Activated CD4-positive, alpha-beta T cell treated with anti-CD3 and anti-CD28 coated beads for 4 hours (primary cell): ENCODE measurements around the gene VEPH1.

Experiments
- DNase-seq, 2 donors: peaks; one replicate each; pipeline ENCODE4 v3.0.0-alpha.2; 2020

Gene VEPH1

DNA sequence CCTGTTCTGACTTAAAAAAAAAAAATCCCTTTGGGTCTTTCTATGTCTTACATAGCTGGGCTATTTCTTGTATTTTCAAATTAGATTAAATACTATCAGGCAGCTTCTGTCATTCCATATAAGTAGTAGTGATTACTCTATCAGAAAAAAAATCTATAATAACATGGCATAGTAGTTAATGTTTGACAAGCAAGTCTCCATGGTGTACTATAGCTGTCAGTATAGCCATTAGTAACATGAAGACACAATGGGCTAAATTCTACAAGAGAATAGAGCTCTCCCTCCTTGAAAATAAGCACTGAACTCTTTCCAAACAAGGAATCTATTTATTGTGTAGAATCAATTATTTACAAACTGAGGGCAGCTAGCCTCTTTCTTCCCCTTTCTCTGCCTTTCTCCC lies 19.4 kb upstream of the VEPH1 start:
- DNase-seq: no peak

DNA sequence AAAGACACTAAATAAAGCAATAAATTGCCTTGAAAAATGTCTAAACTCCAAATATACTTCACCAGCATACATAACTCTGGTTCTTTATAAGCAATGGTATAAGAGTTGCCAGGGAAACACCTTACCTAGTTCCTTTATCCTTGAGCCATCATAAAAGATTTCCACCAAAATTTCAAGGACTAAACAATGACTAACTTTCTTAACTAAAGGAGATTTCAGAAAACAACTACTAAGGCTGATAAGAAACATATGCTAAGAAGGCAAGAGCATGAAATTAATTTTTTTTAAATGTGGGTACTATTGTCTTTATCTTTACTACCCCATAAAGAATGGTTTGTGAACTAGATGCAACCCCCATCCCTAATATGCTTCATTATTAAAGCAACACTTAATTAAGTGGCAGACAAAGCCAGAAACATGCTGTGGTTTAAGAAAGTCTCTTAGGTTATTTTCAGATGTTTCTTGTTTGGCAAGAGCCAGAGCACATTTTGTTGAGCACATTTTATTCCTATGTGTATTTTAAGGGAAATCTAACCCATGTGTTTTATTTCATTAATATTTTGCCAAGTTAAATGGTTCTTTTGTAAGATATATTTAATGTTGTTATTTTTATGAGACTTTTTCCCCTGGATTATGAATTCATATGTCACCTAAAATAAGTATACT lies 17.4 kb upstream of the VEPH1 start:
- no peak for DNase-seq

DNA sequence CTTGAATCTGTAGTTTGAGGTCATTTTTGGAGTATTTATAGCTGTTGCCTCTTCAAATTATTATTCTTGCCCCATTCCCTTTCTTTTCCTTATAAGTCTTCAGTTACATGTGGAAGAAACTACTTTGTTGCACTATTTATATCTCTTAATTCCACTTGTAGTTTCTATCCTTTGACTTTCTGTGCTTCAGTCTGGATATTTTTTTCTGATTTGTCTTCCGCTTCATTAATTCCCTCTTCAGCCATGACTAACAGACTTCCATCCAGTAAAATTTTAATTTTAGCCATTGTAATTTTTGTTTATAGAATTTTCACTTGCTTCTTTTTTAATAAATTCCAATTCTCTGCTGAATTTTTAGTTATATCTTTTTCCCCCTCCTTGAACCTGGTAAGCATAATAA lies 15.7 kb upstream of the VEPH1 start:
- DNase-seq: no peak

DNA sequence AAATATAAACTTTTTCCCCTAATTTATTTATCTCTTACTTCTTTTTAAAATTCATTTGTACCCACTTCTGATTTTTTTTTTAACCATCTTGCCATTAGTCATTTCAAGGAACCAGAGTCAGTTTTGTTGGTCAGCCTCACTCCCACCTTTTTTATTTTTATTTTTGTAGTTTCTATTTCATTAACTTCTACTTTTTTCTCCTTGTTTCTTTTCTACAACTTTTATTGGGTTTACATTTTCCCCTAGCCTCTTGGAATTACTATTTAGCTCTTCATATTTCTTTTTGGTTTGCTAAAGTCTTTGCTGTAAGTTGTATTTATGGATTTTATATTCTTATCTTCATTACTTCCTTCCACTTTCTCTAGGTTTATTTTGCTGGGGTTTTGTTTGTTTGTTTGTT lies 13.7 kb upstream of the VEPH1 start:
- no peak for DNase-seq

DNA sequence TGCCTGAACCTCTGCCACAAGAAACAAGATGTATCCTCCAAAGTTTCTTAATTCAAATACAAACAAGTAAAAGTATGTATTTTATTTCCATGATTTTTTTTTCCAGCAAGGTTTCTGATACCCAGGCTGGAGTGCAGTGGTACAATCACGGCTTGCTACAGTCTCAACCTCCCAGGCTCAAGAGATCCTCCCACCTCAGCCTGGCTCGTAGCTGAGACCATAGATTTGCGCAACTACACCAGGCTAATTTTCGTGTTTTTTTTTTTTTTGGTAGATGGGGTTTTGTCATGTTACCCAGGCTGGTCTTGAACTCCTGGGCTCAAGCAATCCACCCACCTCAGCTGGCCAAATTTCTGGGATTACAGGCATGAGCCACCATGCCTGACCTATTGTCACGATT lies 12.2 kb upstream of the VEPH1 start:
- DNase-seq: no peak

DNA sequence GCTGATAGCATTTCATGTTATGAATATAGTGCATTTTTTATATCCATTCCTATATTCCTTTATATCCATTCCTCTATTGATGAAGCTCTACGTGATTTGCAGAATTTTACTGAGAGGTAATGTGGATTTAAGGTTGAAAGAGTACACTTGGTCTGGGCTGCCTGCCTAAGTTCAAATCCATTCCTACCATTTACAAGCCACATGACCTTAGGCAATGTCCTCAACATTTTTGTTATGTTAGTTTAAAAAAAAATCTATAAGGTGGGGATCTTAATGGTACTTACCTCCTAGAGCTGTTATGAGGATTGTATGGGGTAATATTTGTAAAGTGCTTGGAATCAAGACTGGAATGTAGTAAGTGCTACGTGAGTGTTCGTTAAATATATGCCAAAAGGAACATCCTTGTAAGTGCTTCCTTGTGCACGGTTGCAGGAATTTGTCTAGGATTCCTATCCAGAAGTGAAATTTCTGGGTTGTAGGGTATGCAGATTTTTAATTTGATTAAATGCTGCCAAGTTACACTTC lies 11.2 kb upstream of the VEPH1 start:
- no peak for DNase-seq

DNA sequence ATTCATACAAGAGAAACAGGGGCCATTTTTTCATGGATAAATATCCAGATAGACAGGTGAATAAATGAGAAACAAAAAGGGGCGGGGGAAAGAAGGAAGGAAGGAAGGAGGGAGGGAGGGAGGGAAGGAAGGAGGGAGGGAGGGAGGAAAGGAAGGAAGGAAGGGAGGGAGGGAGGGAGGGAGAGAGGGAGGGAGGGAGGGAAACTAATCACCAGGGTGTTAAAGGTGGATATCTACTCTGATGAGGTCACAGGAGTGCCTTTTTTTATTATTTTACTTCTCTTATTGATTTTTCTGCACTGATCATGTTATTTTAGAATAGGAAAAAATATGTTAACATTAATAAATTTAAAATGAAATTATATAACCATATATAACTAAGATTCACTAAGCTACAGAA lies 10.4 kb upstream of the VEPH1 start:
- DNase-seq: no peak

DNA sequence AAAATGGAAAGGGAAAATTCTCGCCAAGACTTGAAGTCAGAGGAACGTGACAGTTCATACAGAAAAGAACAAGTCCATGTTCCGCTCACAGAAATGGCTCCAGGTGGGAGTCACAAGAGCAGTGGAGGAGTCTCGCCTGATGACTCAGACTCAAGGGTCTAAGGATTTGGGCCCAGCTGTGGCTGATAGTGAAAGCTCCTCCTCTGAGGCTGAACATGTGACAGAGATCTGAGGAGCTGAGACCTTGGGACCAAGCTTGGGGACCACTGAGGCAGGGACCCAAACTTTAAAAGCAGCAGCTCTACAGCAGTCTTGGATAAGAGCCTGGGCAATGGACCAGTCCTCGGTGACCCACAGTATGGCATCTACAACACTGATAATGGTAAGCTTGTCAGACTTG lies 9.3 kb upstream of the VEPH1 start:
- DNase-seq: no peak

DNA sequence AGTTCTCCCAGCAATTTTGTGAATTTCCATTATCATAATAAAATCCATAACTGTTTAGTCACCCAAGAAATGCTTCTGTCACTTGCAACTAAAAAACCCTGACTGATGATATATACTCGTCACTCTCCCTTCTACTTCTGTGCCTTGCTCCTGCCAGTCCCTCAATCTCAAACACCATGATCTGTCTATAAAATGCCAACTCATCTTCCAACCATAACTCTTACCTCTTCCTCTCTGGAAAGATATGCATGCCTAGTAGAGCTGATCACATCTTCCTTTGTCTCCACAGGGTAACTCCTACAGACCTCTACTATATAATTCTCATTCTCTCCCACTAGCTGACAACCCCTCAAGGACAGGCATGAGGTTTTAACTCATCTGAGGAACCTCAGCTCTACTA lies 5.2 kb upstream of the VEPH1 start:
- DNase-seq: no peak

DNA sequence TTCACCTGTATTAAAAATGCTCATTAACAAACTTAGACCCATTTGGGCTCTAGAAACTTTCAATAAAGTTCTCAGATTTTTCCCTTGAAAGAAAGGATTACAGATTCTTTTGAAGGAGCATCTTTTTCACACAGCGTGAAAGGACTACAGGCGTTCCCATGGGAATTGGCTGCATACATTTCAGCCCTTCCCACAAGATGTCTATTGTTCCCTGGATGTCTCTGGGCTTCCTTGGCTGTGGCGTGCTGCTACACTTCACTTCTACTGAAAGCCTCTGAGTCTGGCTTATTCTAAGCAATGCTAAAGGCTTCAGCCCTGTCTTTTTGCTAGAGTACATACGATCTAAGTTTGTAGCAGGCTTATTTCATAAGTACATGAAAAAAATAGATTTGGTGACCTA lies 1.4 kb downstream of the VEPH1 start:
- no peak for DNase-seq

DNA sequence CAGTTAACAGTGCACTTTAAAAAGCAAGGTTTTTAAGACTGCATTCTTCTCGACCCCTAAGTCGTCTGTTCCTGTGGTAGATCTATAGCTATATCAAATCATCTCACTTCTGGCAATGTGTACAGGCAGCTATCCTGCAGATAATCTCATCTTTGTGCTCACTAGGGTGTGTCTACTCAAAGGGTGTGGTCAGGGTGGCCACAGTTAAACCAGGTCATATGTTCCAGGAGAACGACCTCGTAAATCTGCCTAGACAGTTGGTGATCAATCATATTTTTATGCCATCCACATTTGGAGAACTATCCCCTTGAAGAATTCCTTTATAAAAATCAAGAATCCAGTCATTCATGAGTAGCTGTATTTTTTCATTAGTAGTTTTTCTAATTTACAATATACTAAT lies 3.0 kb downstream of the VEPH1 start:
- DNase-seq: no peak

DNA sequence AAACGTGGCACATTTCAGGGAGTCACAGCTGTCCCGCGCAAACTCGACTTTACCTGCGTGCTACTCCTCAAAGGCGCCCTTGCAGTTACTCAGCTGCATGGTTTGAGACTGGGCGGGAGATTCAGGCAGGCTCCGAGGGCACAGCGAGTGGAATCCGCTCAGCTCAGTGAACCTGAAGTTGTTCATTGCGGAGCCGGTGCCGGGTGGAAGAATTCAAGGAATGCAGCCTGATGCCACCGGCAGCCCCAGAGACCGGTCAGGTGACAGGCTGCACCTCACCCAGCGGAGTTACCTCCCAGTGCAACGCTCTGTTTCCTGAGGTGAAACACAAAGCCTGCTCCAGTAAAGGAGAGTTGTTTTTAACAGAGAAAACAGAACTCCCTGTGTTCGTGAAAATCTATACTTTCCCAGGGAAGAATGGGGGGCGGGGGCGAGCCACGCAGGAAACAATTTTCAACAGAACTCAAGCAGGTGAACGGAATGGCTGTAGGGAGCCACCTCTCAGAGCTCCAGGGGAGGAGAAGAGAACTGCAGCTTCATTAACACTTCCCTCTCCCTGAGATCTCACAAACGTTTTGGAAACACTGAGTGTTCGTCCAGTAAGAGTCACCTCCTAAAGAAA lies 3.8 kb downstream of the VEPH1 start:
- DNase-seq: no peak

DNA sequence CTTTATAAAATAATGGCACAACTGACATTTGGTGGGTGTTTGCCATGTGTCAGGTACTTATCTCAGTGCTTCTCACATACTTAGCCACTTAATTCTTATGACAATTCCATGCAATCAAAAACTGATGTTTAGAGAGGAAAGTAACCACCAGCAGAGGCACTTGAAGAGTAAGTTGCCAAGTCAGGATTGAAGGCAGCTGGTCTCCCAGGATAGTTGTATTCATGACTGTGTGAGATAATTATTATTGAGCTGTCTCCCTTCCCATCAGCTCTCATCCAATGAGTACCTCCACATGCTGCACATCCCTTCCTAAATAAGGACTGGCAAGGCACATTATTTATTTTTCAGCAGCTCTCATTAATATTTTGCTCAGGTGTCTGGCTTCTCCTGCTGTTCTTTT lies 4.8 kb downstream of the VEPH1 start:
- no peak for DNase-seq

DNA sequence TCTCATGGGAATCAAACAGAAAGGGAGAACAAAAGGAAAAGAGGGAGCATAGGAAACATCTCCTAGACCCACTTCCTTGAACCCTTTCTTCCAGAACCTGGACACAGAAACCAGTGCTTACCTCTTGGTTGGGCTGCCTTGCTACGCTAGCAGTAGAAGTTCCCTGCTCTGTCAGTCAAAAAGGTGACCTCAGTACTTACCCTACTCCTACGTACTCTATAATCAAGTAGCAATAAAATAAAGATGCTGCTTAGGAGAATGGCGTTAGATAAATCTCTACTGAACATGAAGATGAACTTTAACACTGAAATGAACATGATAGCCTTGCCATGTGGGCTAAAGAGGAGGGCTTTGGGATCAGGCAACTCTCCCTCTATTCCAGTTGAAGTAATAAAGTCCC lies 7.4 kb downstream of the VEPH1 start:
- no peak for DNase-seq

DNA sequence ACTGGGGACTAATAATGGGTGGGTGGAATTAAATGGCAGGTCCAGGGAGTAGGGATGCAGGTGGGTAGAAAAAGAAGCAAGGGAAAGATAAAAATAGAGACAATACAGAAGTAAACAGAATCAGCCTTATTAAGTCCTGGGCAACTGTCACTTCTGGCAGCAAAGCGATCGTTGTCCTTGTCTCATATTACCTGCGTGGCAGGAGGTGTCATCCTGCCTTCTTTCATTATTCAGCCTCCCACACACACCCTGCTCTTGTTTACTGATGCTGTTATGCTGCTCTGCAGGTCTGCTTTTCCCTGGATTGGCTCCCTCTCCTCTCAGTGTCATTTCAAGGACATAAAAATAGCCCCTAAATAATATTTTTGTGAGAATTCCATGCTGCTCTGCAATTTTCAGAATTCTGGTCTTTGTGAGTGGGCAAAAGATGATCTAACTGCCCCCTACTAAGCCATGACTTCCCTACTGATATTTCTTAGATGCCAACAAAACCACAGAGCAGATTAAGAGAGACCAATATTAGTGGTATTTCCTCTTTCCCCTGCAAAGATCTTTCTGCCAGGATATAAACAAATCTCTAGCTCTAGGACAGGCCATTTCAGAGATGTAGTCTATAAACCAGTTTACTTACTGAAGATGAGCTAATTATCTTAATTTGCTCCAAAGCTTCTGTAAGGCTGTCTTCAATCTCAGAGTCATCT lies 8.5 kb downstream of the VEPH1 start:
- no peak for DNase-seq

DNA sequence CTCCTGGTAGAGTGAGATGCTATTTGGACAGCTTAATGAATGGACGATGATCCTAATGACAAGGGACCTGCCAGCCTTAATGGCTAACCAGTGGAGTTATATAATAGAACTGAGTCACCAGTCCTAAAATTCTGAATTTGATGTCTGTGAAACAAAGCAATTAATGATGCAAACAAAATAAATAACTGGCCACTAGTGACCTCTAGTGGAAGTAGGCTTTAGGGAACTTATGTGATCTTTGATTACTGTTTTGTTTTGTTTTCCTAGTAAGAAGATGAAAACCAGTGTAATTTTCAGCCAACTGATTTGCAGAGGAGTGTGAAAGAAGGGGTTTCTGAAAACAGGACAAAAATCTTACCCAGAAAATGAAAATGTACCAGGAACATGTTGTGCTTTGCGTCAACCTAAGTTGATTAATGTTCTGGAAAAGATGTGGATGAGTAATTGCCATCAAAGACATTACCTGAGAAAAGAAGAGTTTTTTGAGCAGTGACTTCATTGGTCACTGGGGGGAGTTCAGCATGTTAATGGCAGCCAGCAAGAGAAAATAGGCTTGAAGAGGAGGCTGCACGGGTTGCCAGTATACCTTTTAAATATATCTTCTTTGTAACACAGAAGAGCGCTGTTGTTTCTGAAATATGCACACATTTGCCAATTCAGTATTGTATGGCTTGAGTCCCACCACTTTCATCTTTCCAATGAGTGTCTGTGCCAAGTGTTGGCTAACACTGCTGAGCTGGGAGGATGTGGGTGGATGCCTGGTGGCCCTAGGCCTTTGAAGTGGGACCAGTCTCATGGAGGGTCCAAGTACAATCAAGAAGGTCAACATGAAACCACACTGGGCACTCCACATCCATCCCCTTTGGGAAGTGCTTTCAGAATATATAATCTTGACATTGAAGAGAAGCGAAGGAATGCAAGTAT lies 9.3 kb downstream of the VEPH1 start:
- DNase-seq: no peak

DNA sequence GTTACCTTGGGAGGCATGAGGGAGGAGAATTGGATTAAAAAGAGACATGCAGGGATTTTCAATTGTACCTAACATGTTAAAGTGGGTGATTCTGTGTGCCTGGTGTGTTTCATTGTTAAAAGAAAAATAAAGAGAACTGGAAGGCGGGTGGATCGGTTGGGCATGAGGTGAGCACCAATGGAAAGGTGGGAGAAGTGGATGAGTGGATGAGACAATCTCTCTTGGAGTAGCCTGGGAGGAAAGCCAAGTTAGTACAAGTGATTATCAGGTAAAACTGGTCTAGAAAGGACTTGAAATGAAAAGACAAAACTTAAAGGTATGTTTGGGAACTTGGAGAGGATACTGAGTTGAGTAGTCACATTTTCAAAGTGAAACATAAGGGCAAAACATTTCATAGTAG lies 12.1 kb downstream of the VEPH1 start:
- no peak for DNase-seq

DNA sequence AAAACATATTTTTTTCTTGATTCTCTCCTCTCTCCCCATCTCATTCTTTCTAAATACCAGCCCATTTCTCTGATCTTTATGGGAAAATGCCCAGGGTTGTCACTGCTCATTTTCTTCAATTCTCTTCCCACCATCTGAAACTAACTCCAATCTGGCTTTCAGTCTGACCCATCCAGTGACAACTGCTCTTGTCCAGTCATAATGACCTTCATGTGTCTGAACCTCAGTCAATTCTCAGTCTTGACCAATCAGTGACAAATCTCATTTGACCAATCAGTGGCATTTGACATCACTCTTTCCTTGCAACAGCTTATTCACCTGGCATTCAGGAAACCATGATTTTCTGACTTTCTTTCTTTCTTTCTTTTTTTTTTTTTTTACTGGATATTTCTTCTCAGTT lies 15.1 kb downstream of the VEPH1 start:
- DNase-seq: no peak

DNA sequence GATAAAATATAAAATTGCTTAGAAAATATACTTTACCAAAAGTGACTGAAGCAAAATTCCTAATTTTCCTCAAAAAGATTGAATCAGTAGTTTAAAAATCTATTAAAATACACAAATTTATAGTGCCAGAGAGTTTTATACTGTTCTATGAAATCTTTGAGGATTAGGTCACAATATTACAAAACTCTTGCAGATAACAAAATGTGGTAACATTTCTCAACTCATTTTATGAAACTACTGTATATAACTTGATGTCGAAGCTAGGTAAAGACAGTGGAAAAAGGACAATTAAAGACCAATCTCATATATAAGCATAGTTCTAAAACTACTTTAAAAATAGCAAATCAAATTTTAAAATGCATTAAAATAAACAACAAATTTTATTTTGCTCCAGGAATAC lies 15.9 kb downstream of the VEPH1 start:
- DNase-seq: no peak

DNA sequence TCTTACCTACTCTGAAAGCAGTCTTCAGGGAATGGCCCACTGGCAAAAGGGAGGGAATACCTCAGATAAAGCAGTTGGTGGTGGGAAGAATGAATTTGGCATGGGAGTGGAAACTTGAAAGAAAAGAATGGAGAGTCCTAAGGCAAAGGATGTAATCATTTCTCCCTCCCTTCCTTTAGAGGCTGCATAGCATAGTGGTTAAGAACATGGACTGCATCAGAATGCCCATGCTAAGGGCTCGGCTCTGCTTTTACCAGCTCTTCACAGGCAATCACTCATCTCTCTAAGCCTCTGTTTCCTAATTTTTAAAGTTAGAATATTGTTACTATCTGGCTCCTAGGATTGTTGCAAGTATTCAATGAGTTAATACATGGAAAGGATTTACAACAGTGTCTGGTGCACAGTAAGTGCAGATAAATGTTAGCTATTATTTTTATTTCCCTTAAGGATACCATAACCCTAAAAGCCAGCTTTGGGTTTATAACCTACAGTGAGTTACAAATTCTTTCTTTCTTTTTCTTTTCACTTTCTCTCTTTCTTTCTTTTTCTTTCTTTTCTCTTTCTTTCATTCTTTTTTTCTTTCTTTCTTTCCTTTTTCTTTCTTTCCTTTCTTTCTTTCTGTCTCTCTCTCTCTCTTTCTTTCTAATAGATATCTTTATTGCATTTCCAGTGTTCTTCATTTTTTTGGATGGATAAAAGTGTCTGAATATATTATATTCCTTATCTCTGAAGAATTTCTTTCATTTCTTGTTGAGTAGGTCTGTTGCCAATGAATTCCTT lies 23.6 kb downstream of the VEPH1 start:
- no peak for DNase-seq

DNA sequence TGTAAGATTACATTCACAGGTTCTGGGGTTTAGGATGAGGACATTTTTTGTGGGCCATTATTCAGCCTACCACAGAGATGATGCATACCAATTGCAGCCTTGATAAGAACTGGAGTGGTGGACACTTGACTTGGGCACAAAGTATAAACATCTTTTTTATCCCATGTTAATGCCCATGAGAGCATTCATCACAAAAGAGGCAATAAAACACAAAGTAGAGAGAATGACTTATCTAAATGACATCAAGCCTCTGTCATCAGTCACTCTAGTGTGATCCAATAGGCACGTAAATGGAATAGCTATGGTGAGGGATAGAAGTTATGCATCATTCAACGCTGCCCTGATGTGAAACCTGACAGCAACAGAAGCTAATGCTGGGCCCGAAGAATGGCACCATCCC lies 25.8 kb downstream of the VEPH1 start:
- no peak for DNase-seq

DNA sequence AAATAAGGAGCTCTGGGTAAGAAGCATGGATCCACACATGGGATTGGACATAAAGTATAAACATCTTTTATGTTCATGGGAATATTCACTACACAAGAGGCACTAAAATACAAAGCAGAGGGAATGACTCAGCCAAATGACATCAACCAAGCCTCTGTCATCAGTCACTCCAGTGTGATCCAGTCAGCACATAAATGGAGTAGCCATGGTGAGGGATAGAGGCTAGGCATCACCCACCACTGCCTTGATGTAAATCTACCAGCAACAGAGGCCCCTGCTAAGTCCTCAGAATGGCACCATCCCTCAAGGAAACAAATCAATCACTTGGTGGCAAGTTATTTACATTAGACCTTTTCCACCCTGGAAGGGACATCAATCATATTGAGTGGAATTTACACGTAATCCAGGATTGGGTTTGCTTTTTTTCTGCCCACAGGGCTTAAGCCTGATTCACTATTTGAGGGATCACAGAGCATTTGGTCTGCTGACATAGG lies 27.2 kb downstream of the VEPH1 start:
- DNase-seq: no peak
